ENCODE results near the gene KRT86. TPM values are rescaled to one million over a fixed set of nuclear protein-coding genes. Genes with fewer than 3 reads are reported as not detected.
A peak's percentile ranks its signal among the peaks of the same experiment; 100 is the strongest.

Gene KRT86
- total RNA-seq, 4 donors from 2014 or later, result 3.6 TPM; not detected in 3

- TF ChIP-seq POLR2AphosphoS5 (IDR thresholded peaks at IDR 0.05) (no peak), POLR2A (IDR thresholded peaks at IDR 0.05) (no peak), CTCF (IDR thresholded peaks at IDR 0.05) (no peak), EP300 (IDR thresholded peaks at IDR 0.05; ENCODE audit: low read depth) (no peak)
- no peak for DNase-seq
- intact Hi-C loops (cut with DNase I; ENCODE audit: low total_unique reads) (loop anchor here (5.0 kb wide), 1 partner anchor 241 kb away; no protein-coding TSS in a partner anchor), in situ Hi-C loops (cut with MboI; ENCODE audit: low pct_ligation_motif_present in 1 of 4, low pct_unique_long_range_greater_than_20kb in 1 of 4, low sequenced_read_pairs in 3 of 4) (no loop called here)
- H3K27me3 ChIP-seq, result peaks cover 21% of the 10 kb centered on the region
- no peaks in the 10 kb centered on the region for H3K36me3 ChIP-seq
- H3K4me3 ChIP-seq, result no peak overlapping the region
- no peak overlapping the region for H3K27ac ChIP-seq
- H3K4me1 ChIP-seq, result peaks cover 0 to 27% (median 17%) of the 10 kb centered on the region in 4 donors
- WGBS, 2 donors (ENCODE audit: low coverage in 1 of 2), result 48% methylated on average over 33 of the region's 40 CpGs; no CpG with 5 or more reads in 1 of the 2 donors
- no peaks in the 10 kb centered on the region for H3K9me3 ChIP-seq
Measured at GRCh38 chr12:52233462-52234207, 40.8 kb upstream of the KRT86 start.

DNA sequence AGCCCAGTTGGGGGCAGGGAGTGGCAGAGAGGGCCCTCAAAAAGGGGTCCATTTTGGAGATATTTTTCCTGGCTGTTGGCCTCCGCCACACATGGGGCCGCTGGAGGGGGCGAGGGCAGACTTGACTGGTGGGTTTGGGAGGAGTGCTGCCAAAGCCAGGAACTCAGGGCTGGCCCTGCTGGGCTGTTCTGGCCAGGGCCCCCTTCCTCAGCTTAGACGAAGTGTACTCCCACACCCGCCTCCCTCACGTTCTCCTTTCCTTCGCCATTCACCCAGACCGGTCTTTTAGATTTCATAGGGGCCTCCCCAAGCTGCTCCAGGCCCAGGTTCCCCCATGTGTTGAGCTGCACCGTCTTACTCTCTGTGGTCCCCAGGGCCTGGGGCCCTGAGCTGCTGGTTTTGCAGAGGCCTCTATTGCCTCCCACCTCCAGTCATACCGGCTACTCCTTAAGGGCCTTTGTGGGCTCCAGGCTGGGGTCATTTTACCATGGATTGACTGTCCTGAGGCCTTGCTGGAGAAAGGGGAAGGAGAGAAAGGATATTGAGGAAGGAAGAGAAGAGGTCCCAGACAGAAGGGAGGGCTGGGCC, 40.1 kb upstream of the KRT86 start:
- intact Hi-C loops (cut with DNase I; ENCODE audit: low total_unique reads) (loop anchor here (5.0 kb wide), 1 partner anchor 242 kb away; no protein-coding TSS in a partner anchor), in situ Hi-C loops (cut with MboI; ENCODE audit: low pct_ligation_motif_present in 1 of 4, low pct_unique_long_range_greater_than_20kb in 1 of 4, low sequenced_read_pairs in 3 of 4) (no loop called here)
- H3K27me3 ChIP-seq, result peaks cover 21% of the 10 kb centered on the region
- no peak for DNase-seq
- 89 to 100% methylated on average over 2 to 10 of the region's 10 CpGs for WGBS, 2 donors (ENCODE audit: low coverage in 1 of 2)
- no peaks in the 10 kb centered on the region for H3K9me3 ChIP-seq
- TF ChIP-seq POLR2AphosphoS5 (IDR thresholded peaks at IDR 0.05), result no peak
- TF ChIP-seq EP300 (IDR thresholded peaks at IDR 0.05; ENCODE audit: low read depth), result no peak
- no peak for TF ChIP-seq POLR2A (IDR thresholded peaks at IDR 0.05)
- no peak for TF ChIP-seq CTCF (IDR thresholded peaks at IDR 0.05)
- H3K36me3 ChIP-seq, result no peaks in the 10 kb centered on the region
- no peak overlapping the region for H3K27ac ChIP-seq
- H3K4me1 ChIP-seq, result peaks cover 0 to 27% (median 17%) of the 10 kb centered on the region in 4 donors
- H3K4me3 ChIP-seq, result no peak overlapping the region

DNA sequence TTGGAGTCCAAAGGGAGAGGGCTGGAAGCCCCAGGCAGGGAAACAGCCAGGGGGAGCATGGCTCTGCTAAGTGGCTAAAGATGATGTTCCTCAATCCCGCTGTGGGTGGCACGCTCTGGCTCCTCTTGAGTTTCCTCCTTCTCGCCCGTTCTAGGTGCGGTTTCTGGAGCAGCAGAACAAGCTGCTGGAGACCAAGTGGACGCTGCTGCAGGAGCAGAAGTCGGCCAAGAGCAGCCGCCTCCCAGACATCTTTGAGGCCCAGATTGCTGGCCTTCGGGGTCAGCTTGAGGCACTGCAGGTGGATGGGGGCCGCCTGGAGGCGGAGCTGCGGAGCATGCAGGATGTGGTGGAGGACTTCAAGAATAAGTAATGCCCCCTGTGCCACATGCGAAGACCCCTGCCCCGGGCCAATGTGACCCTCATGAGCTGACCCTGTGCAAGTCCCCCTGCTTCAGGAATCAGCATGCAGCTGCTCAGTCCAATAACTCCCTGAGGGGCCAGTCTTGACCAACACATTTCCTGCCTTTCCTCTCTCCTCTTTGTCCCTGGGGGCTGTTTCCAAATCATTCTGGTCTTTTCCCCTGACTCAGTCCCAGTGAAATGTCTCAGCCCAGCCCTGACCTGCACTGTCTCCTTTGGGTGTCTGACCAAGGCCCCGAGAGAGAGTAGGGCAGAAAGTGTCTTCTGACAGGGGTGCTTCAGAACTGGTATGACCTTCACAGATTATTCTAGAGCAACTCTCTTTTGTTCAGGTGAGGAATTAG, 39.3 kb upstream of the KRT86 start:
- TF ChIP-seq POLR2A (IDR thresholded peaks at IDR 0.05) (no peak), POLR2AphosphoS5 (IDR thresholded peaks at IDR 0.05) (no peak), EP300 (IDR thresholded peaks at IDR 0.05; ENCODE audit: low read depth) (no peak), CTCF (IDR thresholded peaks at IDR 0.05) (no peak)
- Histone ChIP-seq H3K27me3 (peaks cover 21% of the 10 kb centered on the region), H3K9me3 (no peaks in the 10 kb centered on the region), H3K4me3 (no peak overlapping the region), H3K4me1 (peaks cover 0 to 27% (median 17%) of the 10 kb centered on the region in 4 donors), H3K27ac (no peak overlapping the region), H3K36me3 (no peaks in the 10 kb centered on the region)
- in situ Hi-C loops (cut with MboI; ENCODE audit: low pct_ligation_motif_present in 1 of 4, low pct_unique_long_range_greater_than_20kb in 1 of 4, low sequenced_read_pairs in 3 of 4), result no loop called here
- 85% methylated on average over 15 of the region's 15 CpGs; no CpG with 5 or more reads in 1 of the 2 donors for WGBS, 2 donors (ENCODE audit: low coverage in 1 of 2)
- intact Hi-C loops (cut with DNase I; ENCODE audit: low total_unique reads), result no loop called here
- no peak for DNase-seq

GRCh38 chr12:52235822-52236361, 38.6 kb upstream of the KRT86 start:
- Histone ChIP-seq H3K4me3 (no peak overlapping the region), H3K4me1 (peaks cover 0 to 27% (median 17%) of the 10 kb centered on the region in 4 donors), H3K36me3 (no peaks in the 10 kb centered on the region), H3K27ac (peak overlapping the region in 1 of 4 donors; percentile 15), H3K9me3 (no peaks in the 10 kb centered on the region), H3K27me3 (peaks cover 21% of the 10 kb centered on the region)
- no peak for TF ChIP-seq CTCF (IDR thresholded peaks at IDR 0.05)
- TF ChIP-seq POLR2AphosphoS5 (IDR thresholded peaks at IDR 0.05), result no peak
- no peak for TF ChIP-seq EP300 (IDR thresholded peaks at IDR 0.05; ENCODE audit: low read depth)
- TF ChIP-seq POLR2A (IDR thresholded peaks at IDR 0.05), result no peak
- peak; percentile 66 for DNase-seq
- intact Hi-C loops (cut with DNase I; ENCODE audit: low total_unique reads), result no loop called here
- WGBS, 2 donors (ENCODE audit: low coverage in 1 of 2), result 71% methylated on average over 4 of the region's 4 CpGs; no CpG with 5 or more reads in 1 of the 2 donors
- in situ Hi-C loops (cut with MboI; ENCODE audit: low pct_ligation_motif_present in 1 of 4, low pct_unique_long_range_greater_than_20kb in 1 of 4, low sequenced_read_pairs in 3 of 4), result no loop called here

Data from transverse colon (tissue), 4 donors.